NB4 (cell line): ENCODE measurements around the gene MICA.
A peak's percentile ranks its signal among the peaks of the same experiment; 100 is the strongest.

Experiments used
- CTCF ChIP-seq: IDR thresholded peaks from one replicate; pipeline ENCODE4 v1.5.1; 2012; ENCODE audit warnings: low read depth, low read length
- MYC ChIP-seq: IDR thresholded peaks from 2 replicates; pipeline ENCODE4 v1.6.1; 2011; ENCODE audit warnings: low read depth, low read length
- POLR2A ChIP-seq: IDR thresholded peaks from 2 replicates; pipeline ENCODE4 v1.6.1; 2011; ENCODE audit warnings: mild to moderate bottlenecking; ENCODE audit not compliant: insufficient read length; ENCODE audit errors: extremely low read depth
- TF ChIP-seq, protein P1 (sequence below): IDR thresholded peaks from 2 replicates; pipeline ENCODE4 v1.6.1; 2011; ENCODE audit warnings: low read depth, low read length

DNA sequence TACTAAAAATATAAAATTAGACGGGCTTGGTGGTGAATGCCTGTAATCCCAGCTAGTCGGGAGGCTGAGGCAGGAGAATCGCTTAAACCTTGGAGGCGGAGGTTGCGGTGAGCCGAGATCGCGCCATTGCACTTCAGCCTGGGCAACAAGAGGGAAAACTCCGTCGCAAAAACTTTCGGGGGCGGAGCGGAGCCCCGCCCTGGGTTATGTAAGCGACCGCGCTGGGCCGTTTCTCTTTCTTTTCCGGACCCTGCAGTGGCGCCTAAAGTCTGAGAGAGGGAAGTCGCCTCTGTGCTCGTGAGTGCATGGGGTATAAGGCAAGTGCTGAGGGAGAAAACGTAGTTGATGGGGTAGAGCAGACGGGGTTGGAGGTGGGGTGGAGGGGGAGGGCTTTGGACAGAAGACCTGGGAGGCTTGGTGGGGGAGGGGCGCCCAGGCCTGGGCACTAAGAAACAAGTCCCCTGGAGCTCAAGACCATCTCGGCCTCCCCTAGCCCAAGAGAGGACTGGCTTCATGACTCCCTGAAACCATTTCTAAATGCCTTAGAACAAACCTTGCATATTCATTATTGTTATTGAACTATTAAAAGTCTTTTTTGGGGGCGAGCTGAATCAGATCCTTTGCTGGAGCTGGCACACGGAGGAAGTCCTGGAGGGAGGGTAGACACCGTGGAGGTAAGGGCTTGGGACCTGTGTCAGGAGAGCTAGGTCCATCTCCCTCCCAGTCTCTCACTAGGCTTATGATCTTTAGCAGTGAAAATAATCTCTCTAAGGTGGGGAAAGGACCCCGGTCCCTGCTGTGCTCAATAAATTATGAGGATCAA is 2.7 kb upstream of the MICA start:
- TF ChIP-seq CTCF (no peak), POLR2A (peak; percentile 53), MYC (no peak)
- TF ChIP-seq, protein P1, sequence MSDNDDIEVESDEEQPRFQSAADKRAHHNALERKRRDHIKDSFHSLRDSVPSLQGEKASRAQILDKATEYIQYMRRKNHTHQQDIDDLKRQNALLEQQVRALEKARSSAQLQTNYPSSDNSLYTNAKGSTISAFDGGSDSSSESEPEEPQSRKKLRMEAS: peak; percentile 15; the same call in 1 of the 2 replicates
